Erythroblast (primary cell): ENCODE measurements around the gene ME3.

Source experiments
- GATA1 ChIP-seq: IDR thresholded peaks from 2 replicates; pipeline ENCODE4 v1.6.1; 2011; ENCODE audit warnings: low read depth, mild to moderate bottlenecking, control low read depth, low read length, moderate library complexity
- POLR2A ChIP-seq: IDR thresholded peaks from 2 replicates; pipeline ENCODE4 v1.6.1; 2011; ENCODE audit warnings: mild to moderate bottlenecking, low read length

GRCh38 chr11:86698639-86699038 is 26.2 kb upstream of the ME3 start:
- TF ChIP-seq POLR2A (no peak), GATA1 (no peak)
